MM.1S (cell line): ENCODE data around the gene SPEM1.

Source experiments
- DNase-seq: peaks from one replicate; pipeline ENCODE4 v3.0.0-alpha.2; 2015
- H2AFZ ChIP-seq: fragments of 300-600 bp; sonication (generic); 2 replicates; pipeline ENCODE4 v1.6.0; 2016; ENCODE audit warnings: antibody characterized with exemption, low read length
- H3F3A ChIP-seq: fragments of 300-600 bp; sonication (generic); 2 replicates; pipeline ENCODE4 v1.6.1; 2016; ENCODE audit warnings: mild to moderate bottlenecking, antibody characterized with exemption, low read length, moderate library complexity, mixed read lengths; ENCODE audit not compliant: insufficient read depth
- H3K27ac ChIP-seq: fragments of 300-600 bp; sonication (generic); 2 replicates; pipeline ENCODE4 v1.5.1; 2016; ENCODE audit warnings: mild to moderate bottlenecking, low read length
- H3K27me3 ChIP-seq: fragments of 300-600 bp; sonication (generic); replicated peaks from 2 replicates; pipeline ENCODE4 v1.6.0; 2016; ENCODE audit warnings: low read length; ENCODE audit not compliant: insufficient read depth
- H3K36me3 ChIP-seq: fragments of 300-600 bp; sonication (generic); replicated peaks from 2 replicates; pipeline ENCODE4 v1.6.1; 2016; ENCODE audit warnings: mild to moderate bottlenecking, low read length, mixed read lengths; ENCODE audit not compliant: insufficient read depth
- H3K4me1 ChIP-seq: fragments of 300-600 bp; sonication (generic); 2 replicates; pipeline ENCODE4 v1.6.1; 2016; ENCODE audit warnings: low read length, mixed read lengths
- H3K4me2 ChIP-seq: fragments of 300-600 bp; sonication (generic); 2 replicates; pipeline ENCODE4 v1.6.0; 2016; ENCODE audit warnings: low read depth, low read length
- H3K4me3 ChIP-seq: fragments of 300-600 bp; sonication (generic); 2 replicates; pipeline ENCODE4 v1.5.1; 2016; ENCODE audit warnings: low read length, mixed read lengths
- H3K79me2 ChIP-seq: fragments of 300-600 bp; sonication (generic); 2 replicates; pipeline ENCODE4 v1.6.1; 2016; ENCODE audit warnings: mixed run types, low read length, mixed read lengths
- H3K9ac ChIP-seq: fragments of 300-600 bp; sonication (generic); 2 replicates; pipeline ENCODE4 v1.6.1; 2016; ENCODE audit warnings: low read length, mixed read lengths
- H3K9me2 ChIP-seq: fragments of 300-600 bp; sonication (generic); replicated peaks from 2 replicates; pipeline ENCODE4 v1.6.1; 2016; ENCODE audit warnings: mild to moderate bottlenecking, low read length, mixed read lengths; ENCODE audit not compliant: insufficient read depth
- H3K9me3 ChIP-seq: fragments of 300-600 bp; sonication (generic); replicated peaks from 2 replicates; pipeline ENCODE4 v1.6.1; 2016; ENCODE audit warnings: mild to moderate bottlenecking, low read length, mixed read lengths; ENCODE audit not compliant: insufficient read depth
- H4K20me1 ChIP-seq: fragments of 300-600 bp; sonication (generic); 2 replicates; pipeline ENCODE4 v1.6.1; 2016; ENCODE audit warnings: mild to moderate bottlenecking, low read length, moderate library complexity, mixed read lengths; ENCODE audit not compliant: insufficient read depth
- EZH2 ChIP-seq: fragments of 300-600 bp; sonication (generic); optimal IDR thresholded peaks from 2 replicates; pipeline ENCODE3; 2017; ENCODE audit warnings: low read depth, mild to moderate bottlenecking, antibody characterized with exemption, low read length, mixed read lengths
- EZH2phosphoT487 ChIP-seq: fragments of 300-600 bp; sonication (generic); IDR thresholded peaks from 2 replicates; pipeline ENCODE4 v1.6.1; 2018; ENCODE audit warnings: antibody characterized with exemption, low read length
- TF ChIP-seq, protein P1 (sequence below): fragments of 300-600 bp; sonication (generic); IDR thresholded peaks from 2 replicates; pipeline ENCODE4 v1.5.1; 2016; ENCODE audit warnings: antibody characterized with exemption, low read length, mixed read lengths

SPEM1 gene

DNA sequence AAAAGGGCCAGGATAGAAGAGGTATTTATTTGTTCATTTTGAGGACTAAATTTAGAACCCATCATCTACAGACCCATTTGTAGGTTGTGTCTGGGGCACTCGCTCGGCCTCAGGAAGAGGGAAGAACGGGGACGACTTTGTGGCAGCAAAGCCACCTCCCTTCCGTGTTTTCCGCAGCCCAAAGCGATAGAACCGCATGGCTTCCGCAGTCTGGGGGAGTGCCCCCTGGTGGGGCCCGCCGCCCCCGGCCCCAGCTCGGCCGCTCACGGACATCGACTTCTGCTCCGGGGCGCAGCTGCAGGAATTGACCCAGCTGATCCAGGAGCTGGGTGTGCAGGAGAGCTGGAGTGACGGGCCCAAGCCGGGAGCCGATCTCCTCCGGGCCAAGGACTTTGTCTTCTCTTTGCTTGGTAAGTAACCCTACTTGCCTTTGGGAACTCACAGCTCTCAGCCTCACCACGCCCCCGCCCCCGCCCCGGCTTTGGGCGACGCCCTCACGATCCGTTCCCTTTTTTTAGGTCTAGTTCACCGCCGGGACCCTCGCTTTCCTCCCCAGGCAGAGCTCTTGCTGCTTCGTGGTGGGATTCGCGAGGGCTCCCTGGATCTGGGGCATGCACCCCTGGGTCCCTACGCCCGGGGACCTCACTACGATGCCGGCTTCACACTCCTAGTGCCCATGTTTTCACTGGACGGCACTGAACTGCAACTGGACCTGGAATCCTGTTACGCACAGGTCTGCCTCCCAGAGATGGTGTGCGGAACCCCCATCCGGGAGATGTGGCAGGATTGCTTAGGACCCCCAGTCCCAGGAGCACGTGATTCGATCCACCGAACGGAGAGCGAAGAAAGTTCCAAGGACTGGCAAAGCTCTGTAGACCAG, 15.8 kb downstream of the SPEM1 start:
- no peaks in the 10 kb centered on the region for H3K79me2 ChIP-seq
- H3K4me3 ChIP-seq = peak overlapping the region; percentile 73
- peak overlapping the region; percentile 52 for H3K27ac ChIP-seq
- peak overlapping the region; percentile 43; the same call in 1 of the 2 replicates for H3K9ac ChIP-seq
- H3K4me1 ChIP-seq = peaks cover 10% of the 10 kb centered on the region
- peak overlapping the region; percentile 72 for H3K4me2 ChIP-seq
- no peaks in the 10 kb centered on the region for H3K9me3 ChIP-seq
- peak overlapping the region; percentile 92 for H2AFZ ChIP-seq
- peak; percentile 52 for DNase-seq
- H3F3A ChIP-seq = peaks cover 14% of the 10 kb centered on the region
- H4K20me1 ChIP-seq = no peaks in the 10 kb centered on the region
- no peaks in the 10 kb centered on the region for H3K36me3 ChIP-seq
- peaks cover 33% of the 10 kb centered on the region for H3K27me3 ChIP-seq
- H3K9me2 ChIP-seq = no peaks in the 10 kb centered on the region
- no peak for TF ChIP-seq EZH2phosphoT487
- TF ChIP-seq, protein P1, sequence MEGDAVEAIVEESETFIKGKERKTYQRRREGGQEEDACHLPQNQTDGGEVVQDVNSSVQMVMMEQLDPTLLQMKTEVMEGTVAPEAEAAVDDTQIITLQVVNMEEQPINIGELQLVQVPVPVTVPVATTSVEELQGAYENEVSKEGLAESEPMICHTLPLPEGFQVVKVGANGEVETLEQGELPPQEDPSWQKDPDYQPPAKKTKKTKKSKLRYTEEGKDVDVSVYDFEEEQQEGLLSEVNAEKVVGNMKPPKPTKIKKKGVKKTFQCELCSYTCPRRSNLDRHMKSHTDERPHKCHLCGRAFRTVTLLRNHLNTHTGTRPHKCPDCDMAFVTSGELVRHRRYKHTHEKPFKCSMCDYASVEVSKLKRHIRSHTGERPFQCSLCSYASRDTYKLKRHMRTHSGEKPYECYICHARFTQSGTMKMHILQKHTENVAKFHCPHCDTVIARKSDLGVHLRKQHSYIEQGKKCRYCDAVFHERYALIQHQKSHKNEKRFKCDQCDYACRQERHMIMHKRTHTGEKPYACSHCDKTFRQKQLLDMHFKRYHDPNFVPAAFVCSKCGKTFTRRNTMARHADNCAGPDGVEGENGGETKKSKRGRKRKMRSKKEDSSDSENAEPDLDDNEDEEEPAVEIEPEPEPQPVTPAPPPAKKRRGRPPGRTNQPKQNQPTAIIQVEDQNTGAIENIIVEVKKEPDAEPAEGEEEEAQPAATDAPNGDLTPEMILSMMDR = peak; percentile 34
- TF ChIP-seq EZH2 = no peak

- H2AFZ ChIP-seq = peak overlapping the region; percentile 92
- H3K9me3 ChIP-seq = no peaks in the 10 kb centered on the region
- H3K4me1 ChIP-seq = peaks cover 10% of the 10 kb centered on the region
- H3K4me3 ChIP-seq = peak overlapping the region; percentile 73
- peaks cover 14% of the 10 kb centered on the region for H3F3A ChIP-seq
- no peaks in the 10 kb centered on the region for H4K20me1 ChIP-seq
- no peaks in the 10 kb centered on the region for H3K36me3 ChIP-seq
- peak; percentile 89 for DNase-seq
- peak overlapping the region; percentile 52; the same call in 1 of the 2 replicates for H3K27ac ChIP-seq
- no peaks in the 10 kb centered on the region for H3K9me2 ChIP-seq
- no peaks in the 10 kb centered on the region for H3K79me2 ChIP-seq
- H3K27me3 ChIP-seq = peaks cover 39% of the 10 kb centered on the region
- H3K9ac ChIP-seq = peak overlapping the region; percentile 43; the same call in 1 of the 2 replicates
- peak overlapping the region; percentile 72 for H3K4me2 ChIP-seq
- TF ChIP-seq EZH2phosphoT487 (no peak), EZH2 (no peak)
- TF ChIP-seq, protein P1 = peak; percentile 84
Measured at GRCh38 chr17:7436556-7437368, 16.6 kb downstream of the SPEM1 start.

GRCh38 chr17:7437369-7437863, 17.3 kb downstream of the SPEM1 start:
- peak overlapping the region; percentile 72; the same call in 1 of the 2 replicates for H3K4me2 ChIP-seq
- no peak for DNase-seq

More at GRCh38 chr17:7437369-7437863, 17.3 kb downstream of the SPEM1 start:
- Histone ChIP-seq H3K9me2 (no peaks in the 10 kb centered on the region), H3K4me3 (no peak overlapping the region; the same call in 1 of the 2 replicates), H3K36me3 (no peaks in the 10 kb centered on the region), H3K4me1 (peaks cover 10% of the 10 kb centered on the region), H3K79me2 (no peaks in the 10 kb centered on the region), H3K9ac (no peak overlapping the region), H3K9me3 (no peaks in the 10 kb centered on the region), H3K27ac (no peak overlapping the region), H2AFZ (no peak overlapping the region), H3K27me3 (peaks cover 45% of the 10 kb centered on the region), H4K20me1 (no peaks in the 10 kb centered on the region), H3F3A (peaks cover 14% of the 10 kb centered on the region)
- TF ChIP-seq EZH2phosphoT487 = no peak
- TF ChIP-seq EZH2 = no peak
